WTC11 (cell line): ENCODE results near the gene PDIK1L. TPM values are rescaled to one million over a fixed set of nuclear protein-coding genes. Genes with fewer than 3 reads are reported as not detected.

Experiments
- ATAC-seq: fragments of 200-7000 bp; cut with Tn5 transposase; 2 replicates; pipeline ENCODE4 v1.10.0; 2021; ENCODE audit warnings: mild to moderate bottlenecking, moderate library complexity
- CTCF ChIA-PET: fragments of 300-600 bp; sonication (Branson Sonifier 250); formaldehyde crosslinking; loops from one replicate; lab custom pipeline; 2021; ENCODE audit warnings: antibody characterized with exemption; lab: Charles Lee
- POLR2A ChIA-PET: fragments of 350-600 bp; sonication (Branson Sonifier 250); formaldehyde crosslinking; loops from one replicate; lab custom pipeline; 2021; ENCODE audit warnings: antibody characterized with exemption; lab: Charles Lee
- DNase-seq: peaks from one replicate; pipeline ENCODE4 v3.0.0; 2021; ENCODE audit warnings: low spot score
- H3K27ac Mint-ChIP-seq: 2 replicates; pipeline ENCODE4 v1.8.0; 2021; ENCODE audit warnings: mixed read lengths
- H3K27me3 Mint-ChIP-seq: 2 replicates; pipeline ENCODE4 v1.8.0; 2021; ENCODE audit warnings: low read depth, mild to moderate bottlenecking, moderate library complexity, mixed read lengths
- H3K36me3 Mint-ChIP-seq: 2 replicates; pipeline ENCODE4 v1.8.0; 2021; ENCODE audit warnings: mixed read lengths
- H3K4me1 Mint-ChIP-seq: 2 replicates; pipeline ENCODE4 v1.8.0; 2022; ENCODE audit warnings: mixed read lengths
- H3K4me3 Mint-ChIP-seq: 2 replicates; pipeline ENCODE4 v1.8.0; 2021; ENCODE audit warnings: mild to moderate bottlenecking, moderate library complexity, mixed read lengths
- H3K9me3 Mint-ChIP-seq: 2 replicates; pipeline ENCODE4 v1.8.0; 2021; ENCODE audit warnings: mixed read lengths
- CREM ChIP-seq: sonication (generic); formaldehyde crosslinking; IDR thresholded peaks from 2 replicates; pipeline ENCODE4 v1.8.1; 2022; ENCODE audit warnings: mild to moderate bottlenecking, missing genetic modification reagents, moderate library complexity
- FOXK1 ChIP-seq: sonication (generic); formaldehyde crosslinking; IDR thresholded peaks from 2 replicates; pipeline ENCODE4 v1.8.0; 2022; ENCODE audit warnings: mild to moderate bottlenecking, moderate library complexity, missing genetic modification reagents
- GTF2I ChIP-seq: fragments of 250-450 bp; sonication (Bioruptor Pico); conservative IDR thresholded peaks from 2 replicates; pipeline ENCODE4 v1.4.0; 2021; ENCODE audit warnings: mild to moderate bottlenecking
- JUN ChIP-seq: sonication (generic); formaldehyde crosslinking; IDR thresholded peaks from 2 replicates; pipeline ENCODE4 v1.8.0; 2023; ENCODE audit warnings: mild to moderate bottlenecking, missing genetic modification reagents
- MXD4 ChIP-seq: fragments of 250-450 bp; sonication (Bioruptor Pico); IDR thresholded peaks from 2 replicates; pipeline ENCODE4 v1.8.0; 2021; ENCODE audit warnings: mild to moderate bottlenecking, moderate library complexity, borderline replicate concordance
- MYBL2 ChIP-seq: sonication (generic); formaldehyde crosslinking; IDR thresholded peaks from 2 replicates; pipeline ENCODE4 v1.8.1; 2023; ENCODE audit warnings: mild to moderate bottlenecking, moderate library complexity, missing genetic modification reagents
- NFATC4 ChIP-seq: fragments of 250-450 bp; sonication (Bioruptor Pico); IDR thresholded peaks from 2 replicates; pipeline ENCODE4 v1.9.0; 2021; ENCODE audit warnings: mild to moderate bottlenecking
- NR2C2 ChIP-seq: sonication (generic); formaldehyde crosslinking; IDR thresholded peaks from 2 replicates; pipeline ENCODE4 v1.8.0; 2022; ENCODE audit warnings: mild to moderate bottlenecking, missing genetic modification reagents
- SP1 ChIP-seq: sonication (generic); formaldehyde crosslinking; conservative IDR thresholded peaks from 2 replicates; pipeline ENCODE4 v1.8.1; 2022; ENCODE audit warnings: missing genetic modification reagents
- ZNF121 ChIP-seq: sonication (generic); formaldehyde crosslinking; IDR thresholded peaks from 2 replicates; pipeline ENCODE4 v1.8.0; 2023; ENCODE audit warnings: missing genetic modification reagents
- ZNF317 ChIP-seq: sonication (generic); formaldehyde crosslinking; IDR thresholded peaks from 2 replicates; pipeline ENCODE4 v1.8.1; 2023; ENCODE audit warnings: low read depth, mild to moderate bottlenecking, moderate library complexity, missing genetic modification reagents, borderline replicate concordance
- total RNA-seq: library from RNA; stranded (reverse); gene quantifications from 3 replicates; pipeline ENCODE4 v1.2.3, GENCODE V29; 2021
- TF ChIP-seq, protein P1 (sequence below): sonication (generic); formaldehyde crosslinking; IDR thresholded peaks from 2 replicates; pipeline ENCODE4 v1.8.1; 2023; ENCODE audit warnings: mild to moderate bottlenecking, missing genetic modification reagents, moderate library complexity
- TF ChIP-seq, protein P2 (sequence below): fragments of 250-450 bp; sonication (Bioruptor Pico); IDR thresholded peaks from 2 replicates; pipeline ENCODE4 v2.1.2; 2022; ENCODE audit warnings: mild to moderate bottlenecking, moderate library complexity
- TF ChIP-seq, protein P3 (sequence below): sonication (generic); formaldehyde crosslinking; IDR thresholded peaks from 2 replicates; pipeline ENCODE4 v1.8.1; 2023; ENCODE audit warnings: mild to moderate bottlenecking, missing genetic modification reagents, moderate library complexity
- TF ChIP-seq, protein P4 (sequence below): fragments of 200-600 bp; IDR thresholded peaks from 2 replicates; pipeline ENCODE4 v1.8.0; 2022; ENCODE audit warnings: antibody characterized with exemption
- TF ChIP-seq, protein P5 (sequence below): sonication (generic); formaldehyde crosslinking; IDR thresholded peaks from 2 replicates; pipeline ENCODE4 v1.8.0; 2023; ENCODE audit warnings: missing genetic modification reagents
- TF ChIP-seq, protein P6 (sequence below): sonication (generic); formaldehyde crosslinking; IDR thresholded peaks from 2 replicates; pipeline ENCODE4 v1.8.1; 2022; ENCODE audit warnings: mild to moderate bottlenecking, missing genetic modification reagents, moderate library complexity, borderline replicate concordance
- TF ChIP-seq, protein P7 (sequence below): fragments of 250-450 bp; sonication (Bioruptor Pico); conservative IDR thresholded peaks from 2 replicates; pipeline ENCODE4 v1.9.0; 2021; ENCODE audit warnings: mild to moderate bottlenecking
- TF ChIP-seq, protein P8 (sequence below): sonication (generic); formaldehyde crosslinking; IDR thresholded peaks from 2 replicates; pipeline ENCODE4 v1.8.1; 2023; ENCODE audit warnings: mild to moderate bottlenecking, missing genetic modification reagents
- TF ChIP-seq, protein P9 (sequence below): sonication (generic); formaldehyde crosslinking; IDR thresholded peaks from 2 replicates; pipeline ENCODE4 v1.8.1; 2023; ENCODE audit warnings: mild to moderate bottlenecking, missing genetic modification reagents, borderline replicate concordance

Gene PDIK1L
- total RNA-seq, 1 experiment from 2014 or later: 5.5 TPM

DNA sequence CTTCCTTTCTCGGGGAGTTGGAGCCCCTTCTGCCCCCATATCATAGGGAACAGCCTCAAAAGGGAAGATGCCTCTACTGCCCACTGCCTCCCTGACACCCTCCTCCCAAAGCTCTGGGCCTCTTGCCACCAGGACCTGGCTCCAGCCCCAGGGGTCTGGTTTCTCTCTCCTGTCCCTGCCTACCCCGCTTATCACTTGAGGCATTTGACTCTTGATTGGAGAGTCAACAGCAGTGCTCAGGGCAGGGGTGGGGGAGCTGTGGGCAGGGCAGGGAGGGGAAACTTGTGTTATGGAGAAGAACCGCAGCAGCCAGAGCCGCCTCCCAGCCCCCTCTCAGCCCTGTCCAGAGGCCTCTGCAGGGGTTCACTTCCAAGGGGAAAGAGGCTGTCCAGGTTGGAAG, 44.8 kb upstream of the PDIK1L start:
- no peak overlapping the region for H3K27ac Mint-ChIP-seq
- ChIA-PET POLR2A (interaction anchor here (0.6 kb wide), 1 partner anchor 25 kb away, joined by 3 read pairs; no protein-coding TSS in a partner anchor), CTCF (interaction anchor here (0.6 to 3.5 kb wide), 11 partner anchors 31 to 350 kb away, joined by 3 to 13 read pairs (median 4); partner anchors contain the start of genes CEP85, CNKSR1 and ZNF593)
- H3K4me3 Mint-ChIP-seq: no peak overlapping the region
- no peaks in the 10 kb centered on the region for H3K36me3 Mint-ChIP-seq
- peaks cover 8% of the 10 kb centered on the region; the same call in 1 of the 2 replicates for H3K4me1 Mint-ChIP-seq
- DNase-seq: no peak
- ATAC-seq: peak; percentile 20; the same call in 1 of the 2 replicates
- no peaks in the 10 kb centered on the region for H3K27me3 Mint-ChIP-seq
- H3K9me3 Mint-ChIP-seq: no peaks in the 10 kb centered on the region
- no peak for TF ChIP-seq NR2C2 (CRISPR knock-in tag)
- no peak for TF ChIP-seq NFATC4 (CRISPR knock-in tag)
- no peak for TF ChIP-seq CREM (CRISPR knock-in tag)
- TF ChIP-seq, protein P1, sequence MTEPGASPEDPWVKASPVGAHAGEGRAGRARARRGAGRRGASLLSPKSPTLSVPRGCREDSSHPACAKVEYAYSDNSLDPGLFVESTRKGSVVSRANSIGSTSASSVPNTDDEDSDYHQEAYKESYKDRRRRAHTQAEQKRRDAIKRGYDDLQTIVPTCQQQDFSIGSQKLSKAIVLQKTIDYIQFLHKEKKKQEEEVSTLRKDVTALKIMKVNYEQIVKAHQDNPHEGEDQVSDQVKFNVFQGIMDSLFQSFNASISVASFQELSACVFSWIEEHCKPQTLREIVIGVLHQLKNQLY (CRISPR knock-in tag): no peak
- TF ChIP-seq GTF2I (CRISPR knock-in tag): no peak
- TF ChIP-seq ZNF121 (CRISPR knock-in tag): no peak
- TF ChIP-seq MYBL2 (CRISPR knock-in tag): no peak
- no peak for TF ChIP-seq ZNF317 (CRISPR knock-in tag)

DNA sequence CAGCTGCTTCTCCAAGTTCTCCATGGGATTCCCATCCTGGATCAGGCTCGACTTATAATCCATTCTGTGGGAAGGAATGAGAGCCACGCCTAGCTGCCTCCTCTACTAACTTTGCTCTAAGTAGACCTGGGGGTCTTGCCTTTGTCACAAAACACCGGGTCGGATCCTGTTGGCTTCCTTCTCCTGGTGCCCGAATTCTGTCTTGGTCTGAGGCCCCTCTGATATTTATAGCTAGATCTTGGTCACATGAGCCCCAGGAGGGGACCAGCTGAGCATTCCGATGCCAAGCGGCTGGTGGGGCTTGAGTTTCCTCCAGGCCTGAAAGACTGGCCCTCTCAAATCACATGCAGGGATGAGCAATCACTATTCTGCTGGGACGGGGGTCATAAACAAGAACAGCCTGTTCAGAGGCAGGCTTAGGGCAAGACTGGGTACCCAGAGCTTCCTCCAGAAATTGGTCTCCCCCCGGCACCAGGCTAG, 44.2 kb upstream of the PDIK1L start, which contains the start of gene TRIM63:
Gene TRIM63, minus strand, starts transcription at position 199 of the 480 bp plus-strand sequence. Its CDS starts 136 bp downstream, at position 63.
- no peak within 1 kb of the TSS for H3K4me3 Mint-ChIP-seq
- TF ChIP-seq, protein P2, sequence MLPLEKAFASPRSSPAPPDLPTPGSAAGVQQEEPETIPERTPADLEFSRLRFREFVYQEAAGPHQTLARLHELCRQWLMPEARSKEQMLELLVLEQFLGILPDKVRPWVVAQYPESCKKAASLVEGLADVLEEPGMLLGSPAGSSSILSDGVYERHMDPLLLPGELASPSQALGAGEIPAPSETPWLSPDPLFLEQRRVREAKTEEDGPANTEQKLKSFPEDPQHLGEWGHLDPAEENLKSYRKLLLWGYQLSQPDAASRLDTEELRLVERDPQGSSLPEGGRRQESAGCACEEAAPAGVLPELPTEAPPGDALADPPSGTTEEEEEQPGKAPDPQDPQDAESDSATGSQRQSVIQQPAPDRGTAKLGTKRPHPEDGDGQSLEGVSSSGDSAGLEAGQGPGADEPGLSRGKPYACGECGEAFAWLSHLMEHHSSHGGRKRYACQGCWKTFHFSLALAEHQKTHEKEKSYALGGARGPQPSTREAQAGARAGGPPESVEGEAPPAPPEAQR (CRISPR knock-in tag): no peak
- TF ChIP-seq, protein P3, sequence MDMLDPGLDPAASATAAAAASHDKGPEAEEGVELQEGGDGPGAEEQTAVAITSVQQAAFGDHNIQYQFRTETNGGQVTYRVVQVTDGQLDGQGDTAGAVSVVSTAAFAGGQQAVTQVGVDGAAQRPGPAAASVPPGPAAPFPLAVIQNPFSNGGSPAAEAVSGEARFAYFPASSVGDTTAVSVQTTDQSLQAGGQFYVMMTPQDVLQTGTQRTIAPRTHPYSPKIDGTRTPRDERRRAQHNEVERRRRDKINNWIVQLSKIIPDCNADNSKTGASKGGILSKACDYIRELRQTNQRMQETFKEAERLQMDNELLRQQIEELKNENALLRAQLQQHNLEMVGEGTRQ (CRISPR knock-in tag): no peak
- TF ChIP-seq NR2C2 (CRISPR knock-in tag): no peak
- TF ChIP-seq FOXK1 (CRISPR knock-in tag): no peak
- TF ChIP-seq, protein P4, sequence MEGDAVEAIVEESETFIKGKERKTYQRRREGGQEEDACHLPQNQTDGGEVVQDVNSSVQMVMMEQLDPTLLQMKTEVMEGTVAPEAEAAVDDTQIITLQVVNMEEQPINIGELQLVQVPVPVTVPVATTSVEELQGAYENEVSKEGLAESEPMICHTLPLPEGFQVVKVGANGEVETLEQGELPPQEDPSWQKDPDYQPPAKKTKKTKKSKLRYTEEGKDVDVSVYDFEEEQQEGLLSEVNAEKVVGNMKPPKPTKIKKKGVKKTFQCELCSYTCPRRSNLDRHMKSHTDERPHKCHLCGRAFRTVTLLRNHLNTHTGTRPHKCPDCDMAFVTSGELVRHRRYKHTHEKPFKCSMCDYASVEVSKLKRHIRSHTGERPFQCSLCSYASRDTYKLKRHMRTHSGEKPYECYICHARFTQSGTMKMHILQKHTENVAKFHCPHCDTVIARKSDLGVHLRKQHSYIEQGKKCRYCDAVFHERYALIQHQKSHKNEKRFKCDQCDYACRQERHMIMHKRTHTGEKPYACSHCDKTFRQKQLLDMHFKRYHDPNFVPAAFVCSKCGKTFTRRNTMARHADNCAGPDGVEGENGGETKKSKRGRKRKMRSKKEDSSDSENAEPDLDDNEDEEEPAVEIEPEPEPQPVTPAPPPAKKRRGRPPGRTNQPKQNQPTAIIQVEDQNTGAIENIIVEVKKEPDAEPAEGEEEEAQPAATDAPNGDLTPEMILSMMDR: no peak
- no peak for TF ChIP-seq JUN (CRISPR knock-in tag)
- TF ChIP-seq, protein P5, sequence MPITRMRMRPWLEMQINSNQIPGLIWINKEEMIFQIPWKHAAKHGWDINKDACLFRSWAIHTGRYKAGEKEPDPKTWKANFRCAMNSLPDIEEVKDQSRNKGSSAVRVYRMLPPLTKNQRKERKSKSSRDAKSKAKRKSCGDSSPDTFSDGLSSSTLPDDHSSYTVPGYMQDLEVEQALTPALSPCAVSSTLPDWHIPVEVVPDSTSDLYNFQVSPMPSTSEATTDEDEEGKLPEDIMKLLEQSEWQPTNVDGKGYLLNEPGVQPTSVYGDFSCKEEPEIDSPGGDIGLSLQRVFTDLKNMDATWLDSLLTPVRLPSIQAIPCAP (CRISPR knock-in tag): no peak
- TF ChIP-seq, protein P6, sequence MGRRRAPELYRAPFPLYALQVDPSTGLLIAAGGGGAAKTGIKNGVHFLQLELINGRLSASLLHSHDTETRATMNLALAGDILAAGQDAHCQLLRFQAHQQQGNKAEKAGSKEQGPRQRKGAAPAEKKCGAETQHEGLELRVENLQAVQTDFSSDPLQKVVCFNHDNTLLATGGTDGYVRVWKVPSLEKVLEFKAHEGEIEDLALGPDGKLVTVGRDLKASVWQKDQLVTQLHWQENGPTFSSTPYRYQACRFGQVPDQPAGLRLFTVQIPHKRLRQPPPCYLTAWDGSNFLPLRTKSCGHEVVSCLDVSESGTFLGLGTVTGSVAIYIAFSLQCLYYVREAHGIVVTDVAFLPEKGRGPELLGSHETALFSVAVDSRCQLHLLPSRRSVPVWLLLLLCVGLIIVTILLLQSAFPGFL (CRISPR knock-in tag): no peak
- TF ChIP-seq MXD4 (CRISPR knock-in tag): no peak
- TF ChIP-seq, protein P7, sequence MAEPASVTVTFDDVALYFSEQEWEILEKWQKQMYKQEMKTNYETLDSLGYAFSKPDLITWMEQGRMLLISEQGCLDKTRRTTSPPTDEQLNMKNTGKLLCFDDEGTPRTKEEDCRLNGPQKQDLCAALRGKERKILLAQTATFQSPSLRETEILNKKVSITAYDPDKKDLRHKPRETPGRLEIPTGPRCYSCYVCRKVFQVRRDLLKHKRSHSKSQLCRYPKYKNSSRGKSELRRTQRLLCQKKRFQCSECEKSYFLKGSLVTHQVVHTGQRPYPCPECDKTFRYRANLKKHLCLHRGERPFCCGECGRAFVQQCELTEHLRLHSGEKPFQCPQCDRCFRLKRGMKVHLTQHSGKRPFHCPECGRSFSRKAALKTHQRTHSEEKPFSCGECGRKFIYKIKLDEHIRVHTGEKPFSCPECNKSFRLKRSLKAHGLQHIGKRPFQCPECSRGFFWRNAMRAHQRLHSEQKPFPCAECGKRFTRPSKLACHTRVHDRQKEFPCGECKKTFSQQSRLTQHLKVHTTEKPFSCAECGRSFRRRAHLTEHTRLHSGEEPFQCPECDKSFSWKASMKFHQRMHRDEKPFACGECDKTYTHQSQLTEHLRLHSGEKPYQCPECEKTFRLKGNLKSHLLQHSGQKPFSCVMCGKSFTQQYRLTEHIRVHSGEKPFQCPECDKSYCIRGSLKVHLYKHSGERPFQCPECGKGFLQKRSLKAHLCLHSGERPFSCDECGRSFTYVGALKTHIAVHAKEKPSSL: no peak
- no peak for TF ChIP-seq ZNF121 (CRISPR knock-in tag)
- TF ChIP-seq, protein P8, sequence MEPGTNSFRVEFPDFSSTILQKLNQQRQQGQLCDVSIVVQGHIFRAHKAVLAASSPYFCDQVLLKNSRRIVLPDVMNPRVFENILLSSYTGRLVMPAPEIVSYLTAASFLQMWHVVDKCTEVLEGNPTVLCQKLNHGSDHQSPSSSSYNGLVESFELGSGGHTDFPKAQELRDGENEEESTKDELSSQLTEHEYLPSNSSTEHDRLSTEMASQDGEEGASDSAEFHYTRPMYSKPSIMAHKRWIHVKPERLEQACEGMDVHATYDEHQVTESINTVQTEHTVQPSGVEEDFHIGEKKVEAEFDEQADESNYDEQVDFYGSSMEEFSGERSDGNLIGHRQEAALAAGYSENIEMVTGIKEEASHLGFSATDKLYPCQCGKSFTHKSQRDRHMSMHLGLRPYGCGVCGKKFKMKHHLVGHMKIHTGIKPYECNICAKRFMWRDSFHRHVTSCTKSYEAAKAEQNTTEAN (CRISPR knock-in tag): no peak
- TF ChIP-seq, protein P9, sequence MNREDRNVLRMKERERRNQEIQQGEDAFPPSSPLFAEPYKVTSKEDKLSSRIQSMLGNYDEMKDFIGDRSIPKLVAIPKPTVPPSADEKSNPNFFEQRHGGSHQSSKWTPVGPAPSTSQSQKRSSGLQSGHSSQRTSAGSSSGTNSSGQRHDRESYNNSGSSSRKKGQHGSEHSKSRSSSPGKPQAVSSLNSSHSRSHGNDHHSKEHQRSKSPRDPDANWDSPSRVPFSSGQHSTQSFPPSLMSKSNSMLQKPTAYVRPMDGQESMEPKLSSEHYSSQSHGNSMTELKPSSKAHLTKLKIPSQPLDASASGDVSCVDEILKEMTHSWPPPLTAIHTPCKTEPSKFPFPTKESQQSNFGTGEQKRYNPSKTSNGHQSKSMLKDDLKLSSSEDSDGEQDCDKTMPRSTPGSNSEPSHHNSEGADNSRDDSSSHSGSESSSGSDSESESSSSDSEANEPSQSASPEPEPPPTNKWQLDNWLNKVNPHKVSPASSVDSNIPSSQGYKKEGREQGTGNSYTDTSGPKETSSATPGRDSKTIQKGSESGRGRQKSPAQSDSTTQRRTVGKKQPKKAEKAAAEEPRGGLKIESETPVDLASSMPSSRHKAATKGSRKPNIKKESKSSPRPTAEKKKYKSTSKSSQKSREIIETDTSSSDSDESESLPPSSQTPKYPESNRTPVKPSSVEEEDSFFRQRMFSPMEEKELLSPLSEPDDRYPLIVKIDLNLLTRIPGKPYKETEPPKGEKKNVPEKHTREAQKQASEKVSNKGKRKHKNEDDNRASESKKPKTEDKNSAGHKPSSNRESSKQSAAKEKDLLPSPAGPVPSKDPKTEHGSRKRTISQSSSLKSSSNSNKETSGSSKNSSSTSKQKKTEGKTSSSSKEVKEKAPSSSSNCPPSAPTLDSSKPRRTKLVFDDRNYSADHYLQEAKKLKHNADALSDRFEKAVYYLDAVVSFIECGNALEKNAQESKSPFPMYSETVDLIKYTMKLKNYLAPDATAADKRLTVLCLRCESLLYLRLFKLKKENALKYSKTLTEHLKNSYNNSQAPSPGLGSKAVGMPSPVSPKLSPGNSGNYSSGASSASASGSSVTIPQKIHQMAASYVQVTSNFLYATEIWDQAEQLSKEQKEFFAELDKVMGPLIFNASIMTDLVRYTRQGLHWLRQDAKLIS (CRISPR knock-in tag): no peak
- TF ChIP-seq SP1 (CRISPR knock-in tag): no peak

More for the DNA sequence above, 44.2 kb upstream of the PDIK1L start, which contains the start of gene TRIM63:
- CTCF ChIA-PET: interaction anchor here (0.6 to 3.5 kb wide), 7 partner anchors 32 to 350 kb away, joined by 3 to 13 read pairs (median 4); partner anchors contain the start of gene CEP85
- no peak for ATAC-seq
- no peaks in the 10 kb centered on the region for H3K9me3 Mint-ChIP-seq
- H3K27ac Mint-ChIP-seq: no peak within 1 kb of the TSS
- no peaks in the 10 kb centered on the region for H3K27me3 Mint-ChIP-seq
- H3K36me3 Mint-ChIP-seq: no peaks in the 10 kb centered on the region
- H3K4me1 Mint-ChIP-seq: peaks cover 8% of the 10 kb centered on the region; the same call in 1 of the 2 replicates
- DNase-seq: no peak
- POLR2A ChIA-PET: interaction anchor here (0.6 kb wide), 1 partner anchor 25 kb away, joined by 3 read pairs; no protein-coding TSS in a partner anchor
